Measurements from ENCODE around the gene ATAD3B. TPM values are rescaled to one million over a fixed set of nuclear protein-coding genes. Genes with fewer than 3 reads are reported as not detected.

The ATAD3B gene
- total and polyA plus RNA-seq, 2 of the 13 experiments (the other 11 are each of a cell fraction or from before 2014, with no cell fraction given), result 9.6 to 31.1 TPM

DNA sequence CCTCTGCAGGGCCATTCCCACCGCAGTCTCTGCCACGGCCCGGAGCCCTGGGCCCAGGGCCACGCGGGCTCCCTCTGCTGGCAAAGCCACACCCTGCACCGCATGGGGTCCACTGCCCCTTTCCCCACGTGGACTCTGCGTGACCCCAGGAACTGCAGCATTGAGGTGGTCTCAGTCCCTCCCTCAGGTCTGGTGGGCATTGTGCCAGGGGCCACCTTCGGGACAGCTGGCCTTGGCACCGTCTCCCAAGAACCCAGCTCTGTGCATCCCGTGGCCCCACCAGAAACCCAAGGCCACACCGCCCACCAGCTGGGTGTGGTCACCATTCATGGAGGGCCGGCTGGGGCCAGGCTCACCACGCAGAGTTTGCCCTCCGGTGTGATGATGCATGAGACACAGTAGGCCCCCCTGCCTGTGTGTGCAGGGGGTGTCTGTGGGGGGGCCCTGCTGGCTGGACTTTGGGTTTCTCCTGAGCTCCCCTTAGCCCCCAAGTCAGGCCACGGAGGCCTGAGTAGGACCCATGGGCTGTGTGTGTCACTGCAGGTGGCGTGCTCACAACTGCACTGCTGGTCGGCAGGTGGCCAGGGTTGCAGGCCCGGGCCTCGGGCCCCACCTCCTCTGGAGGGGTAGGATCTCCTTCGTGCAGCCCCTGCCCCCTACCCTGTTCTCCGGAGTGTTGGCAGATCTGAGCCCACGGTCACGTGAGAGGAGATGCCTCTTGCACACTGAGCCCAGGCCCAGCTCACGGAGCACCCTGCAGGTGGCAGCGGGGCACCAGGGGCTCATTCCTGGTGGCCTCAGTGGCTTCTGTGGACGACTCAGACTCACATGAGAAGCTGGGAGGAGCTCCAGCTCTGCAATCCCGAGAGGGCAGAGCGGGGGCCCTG is 30.3 kb upstream of the ATAD3B start (continued):
- TF ChIP-seq ZNF503 (CRISPR knock-in tag; IDR thresholded peaks at IDR 0.05) (no peak), NPAS2 (CRISPR knock-in tag; IDR thresholded peaks at IDR 0.05; ENCODE audit: borderline replicate concordance) (no peak), ZNF572 (CRISPR knock-in tag; IDR thresholded peaks at IDR 0.05) (no peak), RFX5 (IDR thresholded peaks at IDR 0.05; ENCODE audit: low read depth, low read length) (no peak), ARID2 (CRISPR knock-in tag; IDR thresholded peaks at IDR 0.05; ENCODE audit: borderline replicate concordance) (0 out of 2 replicates have a peak, but pooled peaks have one; percentile 52), ZNF878 (CRISPR knock-in tag; IDR thresholded peaks at IDR 0.05) (no peak), FOXK2 (IDR thresholded peaks at IDR 0.05) (no peak), ZNF788 (CRISPR knock-in tag; IDR thresholded peaks at IDR 0.05; ENCODE audit: borderline replicate concordance) (peak; percentile 77; the same call in 1 of the 2 replicates), ZBTB20 (CRISPR knock-in tag; IDR thresholded peaks at IDR 0.05; ENCODE audit: borderline replicate concordance, low read depth) (0 out of 2 replicates have a peak, but pooled peaks have one; percentile 33), RARA (CRISPR knock-in tag; IDR thresholded peaks at IDR 0.05) (peak; percentile 79), HOXA3 (CRISPR knock-in tag; IDR thresholded peaks at IDR 0.05) (peak; percentile 82), ZNF282 (IDR thresholded peaks at IDR 0.05; ENCODE audit: partially characterized antibody) (no peak), ZNF276 (CRISPR knock-in tag; IDR thresholded peaks at IDR 0.05; ENCODE audit: low read depth) (peak; percentile 70; the same call in 1 of the 2 replicates), ZMAT3 (CRISPR knock-in tag; conservative IDR thresholded peaks at IDR 0.05) (0 out of 2 replicates have a peak, but pooled peaks have one; percentile 45), ZNF430 (CRISPR knock-in tag; IDR thresholded peaks at IDR 0.05) (peak; percentile 67)
- TF ChIP-seq, protein P1, sequence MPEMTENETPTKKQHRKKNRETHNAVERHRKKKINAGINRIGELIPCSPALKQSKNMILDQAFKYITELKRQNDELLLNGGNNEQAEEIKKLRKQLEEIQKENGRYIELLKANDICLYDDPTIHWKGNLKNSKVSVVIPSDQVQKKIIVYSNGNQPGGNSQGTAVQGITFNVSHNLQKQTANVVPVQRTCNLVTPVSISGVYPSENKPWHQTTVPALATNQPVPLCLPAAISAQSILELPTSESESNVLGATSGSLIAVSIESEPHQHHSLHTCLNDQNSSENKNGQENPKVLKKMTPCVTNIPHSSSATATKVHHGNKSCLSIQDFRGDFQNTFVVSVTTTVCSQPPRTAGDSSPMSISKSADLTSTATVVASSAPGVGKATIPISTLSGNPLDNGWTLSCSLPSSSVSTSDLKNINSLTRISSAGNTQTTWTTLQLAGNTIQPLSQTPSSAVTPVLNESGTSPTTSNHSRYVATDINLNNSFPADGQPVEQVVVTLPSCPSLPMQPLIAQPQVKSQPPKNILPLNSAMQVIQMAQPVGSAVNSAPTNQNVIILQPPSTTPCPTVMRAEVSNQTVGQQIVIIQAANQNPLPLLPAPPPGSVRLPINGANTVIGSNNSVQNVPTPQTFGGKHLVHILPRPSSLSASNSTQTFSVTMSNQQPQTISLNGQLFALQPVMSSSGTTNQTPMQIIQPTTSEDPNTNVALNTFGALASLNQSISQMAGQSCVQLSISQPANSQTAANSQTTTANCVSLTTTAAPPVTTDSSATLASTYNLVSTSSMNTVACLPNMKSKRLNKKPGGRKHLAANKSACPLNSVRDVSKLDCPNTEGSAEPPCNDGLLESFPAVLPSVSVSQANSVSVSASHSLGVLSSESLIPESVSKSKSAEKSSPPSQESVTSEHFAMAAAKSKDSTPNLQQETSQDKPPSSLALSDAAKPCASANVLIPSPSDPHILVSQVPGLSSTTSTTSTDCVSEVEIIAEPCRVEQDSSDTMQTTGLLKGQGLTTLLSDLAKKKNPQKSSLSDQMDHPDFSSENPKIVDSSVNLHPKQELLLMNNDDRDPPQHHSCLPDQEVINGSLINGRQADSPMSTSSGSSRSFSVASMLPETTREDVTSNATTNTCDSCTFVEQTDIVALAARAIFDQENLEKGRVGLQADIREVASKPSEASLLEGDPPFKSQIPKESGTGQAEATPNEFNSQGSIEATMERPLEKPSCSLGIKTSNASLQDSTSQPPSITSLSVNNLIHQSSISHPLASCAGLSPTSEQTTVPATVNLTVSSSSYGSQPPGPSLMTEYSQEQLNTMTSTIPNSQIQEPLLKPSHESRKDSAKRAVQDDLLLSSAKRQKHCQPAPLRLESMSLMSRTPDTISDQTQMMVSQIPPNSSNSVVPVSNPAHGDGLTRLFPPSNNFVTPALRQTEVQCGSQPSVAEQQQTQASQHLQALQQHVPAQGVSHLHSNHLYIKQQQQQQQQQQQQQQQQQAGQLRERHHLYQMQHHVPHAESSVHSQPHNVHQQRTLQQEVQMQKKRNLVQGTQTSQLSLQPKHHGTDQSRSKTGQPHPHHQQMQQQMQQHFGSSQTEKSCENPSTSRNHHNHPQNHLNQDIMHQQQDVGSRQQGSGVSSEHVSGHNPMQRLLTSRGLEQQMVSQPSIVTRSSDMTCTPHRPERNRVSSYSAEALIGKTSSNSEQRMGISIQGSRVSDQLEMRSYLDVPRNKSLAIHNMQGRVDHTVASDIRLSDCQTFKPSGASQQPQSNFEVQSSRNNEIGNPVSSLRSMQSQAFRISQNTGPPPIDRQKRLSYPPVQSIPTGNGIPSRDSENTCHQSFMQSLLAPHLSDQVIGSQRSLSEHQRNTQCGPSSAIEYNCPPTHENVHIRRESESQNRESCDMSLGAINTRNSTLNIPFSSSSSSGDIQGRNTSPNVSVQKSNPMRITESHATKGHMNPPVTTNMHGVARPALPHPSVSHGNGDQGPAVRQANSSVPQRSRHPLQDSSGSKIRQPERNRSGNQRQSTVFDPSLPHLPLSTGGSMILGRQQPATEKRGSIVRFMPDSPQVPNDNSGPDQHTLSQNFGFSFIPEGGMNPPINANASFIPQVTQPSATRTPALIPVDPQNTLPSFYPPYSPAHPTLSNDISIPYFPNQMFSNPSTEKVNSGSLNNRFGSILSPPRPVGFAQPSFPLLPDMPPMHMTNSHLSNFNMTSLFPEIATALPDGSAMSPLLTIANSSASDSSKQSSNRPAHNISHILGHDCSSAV (CRISPR knock-in tag; IDR thresholded peaks at IDR 0.05; ENCODE audit: borderline replicate concordance), result no peak
- TF ChIP-seq, protein P2, sequence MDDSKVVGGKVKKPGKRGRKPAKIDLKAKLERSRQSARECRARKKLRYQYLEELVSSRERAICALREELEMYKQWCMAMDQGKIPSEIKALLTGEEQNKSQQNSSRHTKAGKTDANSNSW (CRISPR knock-in tag; IDR thresholded peaks at IDR 0.05; ENCODE audit: borderline replicate concordance), result no peak
